ENCODE measurements around the gene RABGAP1. TPM values are rescaled to one million over a fixed set of nuclear protein-coding genes. Genes with fewer than 3 reads are reported as not detected.

Gene RABGAP1
- total RNA-seq, 1 experiment from 2014 or later, result 55.4 TPM

DNA sequence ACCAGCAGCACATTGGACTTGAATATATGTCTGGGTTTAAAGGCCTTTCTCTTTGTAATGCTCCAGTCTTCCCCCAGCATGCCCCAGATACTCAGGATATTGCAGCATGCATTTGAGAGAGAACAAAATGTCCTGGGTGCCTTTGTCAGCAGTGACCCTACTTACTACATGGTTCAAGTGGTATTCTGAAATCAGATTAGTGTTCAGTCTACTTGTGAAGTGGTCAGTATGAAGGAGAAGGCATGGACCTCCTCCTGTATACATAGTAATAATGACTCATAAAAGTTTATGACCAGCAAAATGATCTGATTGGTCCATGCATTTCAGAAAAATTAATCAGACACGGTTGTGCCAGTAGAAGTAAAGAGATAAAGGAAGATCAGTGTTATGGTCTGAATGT, 118.0 kb downstream of the RABGAP1 start:
- intact Hi-C loops (cut with micrococcal nuclease; ENCODE audit: unreplicated experiment), result no loop called here
- Histone ChIP-seq H3K27me3 (replicated peaks; ENCODE audit: control insufficient read depth, insufficient read depth, low read length) (no peaks in the 10 kb centered on the region), H3K4me1 (peaks cover 5% of the 10 kb centered on the region; the same call in 1 of the 2 replicates), H3K4me3 (ENCODE audit: low read depth, low read length) (no peak overlapping the region), H3K9me3 (no peaks in the 10 kb centered on the region), H3K36me3 (ENCODE audit: control insufficient read depth, insufficient read depth, low read length) (no peaks in the 10 kb centered on the region; the same call in 1 of the 2 replicates)
- Mint-ChIP-seq H3K36me3 (ENCODE audit: insufficient read depth, unreplicated experiment) (peaks cover 25% of the 10 kb centered on the region), H3K4me3 (ENCODE audit: unreplicated experiment) (no peak overlapping the region), H3K4me1 (ENCODE audit: low read depth, unreplicated experiment) (no peaks in the 10 kb centered on the region), H3K27ac (ENCODE audit: unreplicated experiment) (no peak overlapping the region), H3K9me3 (ENCODE audit: unreplicated experiment) (no peaks in the 10 kb centered on the region), H3K27me3 (ENCODE audit: insufficient read depth, unreplicated experiment) (no peaks in the 10 kb centered on the region)
- ChIA-PET POLR2A (no interaction called here), CTCF (no interaction called here)
- BruUV-seq (replicated peaks), result no TSS peak
- TF ChIP-seq, protein P1, sequence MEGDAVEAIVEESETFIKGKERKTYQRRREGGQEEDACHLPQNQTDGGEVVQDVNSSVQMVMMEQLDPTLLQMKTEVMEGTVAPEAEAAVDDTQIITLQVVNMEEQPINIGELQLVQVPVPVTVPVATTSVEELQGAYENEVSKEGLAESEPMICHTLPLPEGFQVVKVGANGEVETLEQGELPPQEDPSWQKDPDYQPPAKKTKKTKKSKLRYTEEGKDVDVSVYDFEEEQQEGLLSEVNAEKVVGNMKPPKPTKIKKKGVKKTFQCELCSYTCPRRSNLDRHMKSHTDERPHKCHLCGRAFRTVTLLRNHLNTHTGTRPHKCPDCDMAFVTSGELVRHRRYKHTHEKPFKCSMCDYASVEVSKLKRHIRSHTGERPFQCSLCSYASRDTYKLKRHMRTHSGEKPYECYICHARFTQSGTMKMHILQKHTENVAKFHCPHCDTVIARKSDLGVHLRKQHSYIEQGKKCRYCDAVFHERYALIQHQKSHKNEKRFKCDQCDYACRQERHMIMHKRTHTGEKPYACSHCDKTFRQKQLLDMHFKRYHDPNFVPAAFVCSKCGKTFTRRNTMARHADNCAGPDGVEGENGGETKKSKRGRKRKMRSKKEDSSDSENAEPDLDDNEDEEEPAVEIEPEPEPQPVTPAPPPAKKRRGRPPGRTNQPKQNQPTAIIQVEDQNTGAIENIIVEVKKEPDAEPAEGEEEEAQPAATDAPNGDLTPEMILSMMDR (IDR thresholded peaks at IDR 0.05; ENCODE audit: insufficient read depth in 1 of 2, low read depth in 1 of 2, low read length in 1 of 2, severe bottlenecking in 1 of 2, unreplicated experiment in 1 of 2), result no peak
- no peak for DNase-seq

DNA sequence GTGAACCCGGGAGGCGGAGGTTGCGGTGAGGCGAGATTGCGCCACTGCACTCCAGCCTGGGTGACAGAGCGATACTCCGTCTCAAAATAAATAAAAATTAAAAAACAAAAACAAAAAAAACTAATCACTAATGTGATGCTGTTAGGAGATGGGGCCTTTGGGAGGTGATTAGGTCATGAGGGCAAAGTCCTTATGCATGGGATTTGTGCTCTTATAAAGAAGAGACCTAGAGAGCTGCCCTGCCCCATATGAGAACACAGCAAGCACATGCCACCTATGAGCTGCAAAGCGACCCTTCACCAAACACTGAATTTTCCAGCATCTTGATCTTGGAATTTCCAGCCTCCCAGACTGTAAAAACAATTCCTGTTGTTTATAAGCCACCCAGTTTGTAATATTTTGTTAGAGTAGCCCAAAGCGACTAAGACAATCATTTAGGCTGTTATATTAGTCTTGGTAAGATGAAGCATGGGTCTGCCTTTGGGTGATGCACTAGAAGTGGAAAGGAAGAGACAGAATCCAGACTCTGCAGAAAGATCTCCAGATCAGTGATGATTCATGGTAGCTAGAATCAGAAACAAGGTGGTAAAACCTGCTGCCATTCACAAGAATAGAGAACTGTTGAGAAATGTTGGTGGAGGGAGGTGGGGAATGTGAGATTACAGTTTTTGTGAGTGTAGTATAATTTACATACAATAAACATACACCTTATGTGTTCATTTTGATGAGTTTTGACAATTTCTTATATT, 118.8 kb downstream of the RABGAP1 start:
- Mint-ChIP-seq H3K4me3 (ENCODE audit: unreplicated experiment) (no peak overlapping the region), H3K27me3 (ENCODE audit: insufficient read depth, unreplicated experiment) (no peaks in the 10 kb centered on the region), H3K4me1 (ENCODE audit: low read depth, unreplicated experiment) (no peaks in the 10 kb centered on the region), H3K27ac (ENCODE audit: unreplicated experiment) (no peak overlapping the region), H3K36me3 (ENCODE audit: insufficient read depth, unreplicated experiment) (peaks cover 28% of the 10 kb centered on the region), H3K9me3 (ENCODE audit: unreplicated experiment) (no peaks in the 10 kb centered on the region)
- TF ChIP-seq, protein P1 (IDR thresholded peaks at IDR 0.05; ENCODE audit: insufficient read depth in 1 of 2, low read depth in 1 of 2, low read length in 1 of 2, severe bottlenecking in 1 of 2, unreplicated experiment in 1 of 2), result no peak
- H3K9me3 ChIP-seq, result no peaks in the 10 kb centered on the region
- H3K4me3 ChIP-seq (ENCODE audit: low read depth, low read length), result no peak overlapping the region
- ChIA-PET POLR2A (interaction anchor here (0.5 kb wide), 1 partner anchor 232 kb away, joined by 5 read pairs; no protein-coding TSS in a partner anchor), CTCF (no interaction called here)
- no peak for DNase-seq
- H3K4me1 ChIP-seq, result peaks cover 5% of the 10 kb centered on the region; the same call in 1 of the 2 replicates
- no peaks in the 10 kb centered on the region; the same call in 1 of the 2 replicates for H3K36me3 ChIP-seq (ENCODE audit: control insufficient read depth, insufficient read depth, low read length)
- H3K27me3 ChIP-seq (replicated peaks; ENCODE audit: control insufficient read depth, insufficient read depth, low read length), result no peaks in the 10 kb centered on the region
- intact Hi-C loops (cut with micrococcal nuclease; ENCODE audit: unreplicated experiment), result no loop called here
- BruUV-seq (replicated peaks), result no TSS peak

- H3K4me3 ChIP-seq (ENCODE audit: low read depth, low read length), result no peak overlapping the region
- H3K36me3 ChIP-seq (ENCODE audit: control insufficient read depth, insufficient read depth, low read length), result no peaks in the 10 kb centered on the region
- no peaks in the 10 kb centered on the region for H3K4me1 Mint-ChIP-seq (ENCODE audit: low read depth, unreplicated experiment)
- ChIA-PET POLR2A (no interaction called here), CTCF (no interaction called here)
- no peaks in the 10 kb centered on the region for H3K9me3 ChIP-seq
- no peaks in the 10 kb centered on the region for H3K9me3 Mint-ChIP-seq (ENCODE audit: unreplicated experiment)
- peaks cover 5% of the 10 kb centered on the region; the same call in 1 of the 2 replicates for H3K4me1 ChIP-seq
- TF ChIP-seq, protein P1 (IDR thresholded peaks at IDR 0.05; ENCODE audit: insufficient read depth in 1 of 2, low read depth in 1 of 2, low read length in 1 of 2, severe bottlenecking in 1 of 2, unreplicated experiment in 1 of 2), result no peak
- no peak for DNase-seq
- no peak overlapping the region for H3K4me3 Mint-ChIP-seq (ENCODE audit: unreplicated experiment)
- no peaks in the 10 kb centered on the region for H3K27me3 Mint-ChIP-seq (ENCODE audit: insufficient read depth, unreplicated experiment)
- peaks cover 24% of the 10 kb centered on the region for H3K36me3 Mint-ChIP-seq (ENCODE audit: insufficient read depth, unreplicated experiment)
- intact Hi-C loops (cut with micrococcal nuclease; ENCODE audit: unreplicated experiment), result no loop called here
- BruUV-seq (replicated peaks), result no TSS peak
- H3K27ac Mint-ChIP-seq (ENCODE audit: unreplicated experiment), result no peak overlapping the region
- no peaks in the 10 kb centered on the region for H3K27me3 ChIP-seq (replicated peaks; ENCODE audit: control insufficient read depth, insufficient read depth, low read length)
Observed at GRCh38 chr9:123061216-123061615, 120.4 kb downstream of the RABGAP1 start.
